Subcutaneous preadipocyte (primary cell): ENCODE measurements around the gene ATP5PD. TPM values are rescaled to one million over a fixed set of nuclear protein-coding genes. Genes with fewer than 3 reads are reported as not detected.

Experiments used
- small RNA-seq: library from RNA; depleted of rRNA; stranded (forward); fragments of <200 nt; gene quantifications from one replicate; pipeline ENCODE3, GENCODE V24; 2012
- total RNA-seq: library from RNA; depleted of rRNA; stranded (reverse); fragments of >200 nt; gene quantifications from 2 replicates; pipeline ENCODE4 v1.2.3, GENCODE V29; 2012

ATP5PD gene
- 234 and 356 TPM in 2 replicates for total RNA-seq

GRCh38 chr17:75046407-75047289 is at the start of gene ATP5PD, which contains the start of gene KCTD2:
TSS of gene ATP5PD (minus strand) at chr17:75046969. CDS start at chr17:75042650, 4,319 bp downstream.
TSS of gene KCTD2 (plus strand) at chr17:75047225. CDS start at chr17:75047251, 26 bp downstream.

GRCh38 chr17:75087558-75088453 is 41.0 kb upstream of the ATP5PD start, which contains the start of gene SLC16A5:
TSS of gene SLC16A5 (plus strand) at chr17:75087954. CDS start at chr17:75093637, 5,683 bp downstream.

GRCh38 chr17:75012346-75013091 is 34.2 kb downstream of the ATP5PD start, which contains the start of gene MRPL58:
TSS of gene MRPL58 (plus strand) at chr17:75012670. CDS start at chr17:75012687, 17 bp downstream.

Small RNA genes within 50 kb of the gene (small RNA-seq; reads per million reads assigned to genes)
- gene AC111186.1 (not detected), gene RF00019 (not detected), gene RN7SL573P (not detected), gene RNU6-362P (not detected)

Other genes starting within 250 kb of the ATP5PD start
- under 0.01 TPM in 1 of 2 replicates, not detected in the other for gene GRIN2C, start 187.1 kb downstream of the ATP5PD start, total RNA-seq
- gene FDXR, start 174.0 kb downstream of the ATP5PD start, total RNA-seq = 24.8 and 27.2 TPM in 2 replicates
- not detected in 2 replicates for gene FADS6, start 153.3 kb downstream of the ATP5PD start, total RNA-seq
- gene USH1G, start 123.7 kb downstream of the ATP5PD start, total RNA-seq = not detected in 2 replicates
- gene OTOP2, start 122.7 kb downstream of the ATP5PD start, total RNA-seq = not detected in 2 replicates
- not detected in 2 replicates for gene OTOP3, start 111.1 kb downstream of the ATP5PD start, total RNA-seq
- not detected in 2 replicates for gene HID1, start 74.2 kb downstream of the ATP5PD start, total RNA-seq
- 15.1 and 15.8 TPM in 2 replicates for gene CDR2L, start 59.3 kb downstream of the ATP5PD start, total RNA-seq
- gene MRPL58, start 34.3 kb downstream of the ATP5PD start, total RNA-seq = 28.9 and 33.8 TPM in 2 replicates
- gene KCTD2, start 256 bp upstream of the ATP5PD start, total RNA-seq = 14.0 and 16.0 TPM in 2 replicates
- gene SLC16A5, start 41.0 kb upstream of the ATP5PD start, total RNA-seq = 6.8 and 8.1 TPM in 2 replicates
- gene ARMC7, start 63.0 kb upstream of the ATP5PD start, total RNA-seq = 2.9 and 3.7 TPM in 2 replicates
- gene NT5C, start 84.8 kb upstream of the ATP5PD start, total RNA-seq = 56.7 and 60.6 TPM in 2 replicates
- 139 and 140 TPM in 2 replicates for gene JPT1, start 107.5 kb upstream of the ATP5PD start, total RNA-seq
- gene SUMO2, start 136.0 kb upstream of the ATP5PD start, total RNA-seq = 90.4 and 105 TPM in 2 replicates
- 37.1 and 49.5 TPM in 2 replicates for gene NUP85, start 158.7 kb upstream of the ATP5PD start, total RNA-seq
- 13.7 and 18.7 TPM in 2 replicates for gene GGA3, start 214.6 kb upstream of the ATP5PD start, total RNA-seq
- 48.5 and 55.5 TPM in 2 replicates for gene MRPS7, start 214.9 kb upstream of the ATP5PD start, total RNA-seq
- 3.3 and 4.7 TPM in 2 replicates for gene MIF4GD, start 224.3 kb upstream of the ATP5PD start, total RNA-seq
- gene SLC25A19, start 242.5 kb upstream of the ATP5PD start, total RNA-seq = 7.0 and 20.7 TPM in 2 replicates